ENCODE data around the gene EVPL. TPM values are rescaled to one million over a fixed set of nuclear protein-coding genes. Genes with fewer than 3 reads are reported as not detected.
A peak's percentile ranks its signal among the peaks of the same experiment; 100 is the strongest.
"Not testable (repeated sequence)": the region's sequence is repeated elsewhere in the genome, so short reads cannot be mapped to it uniquely, and the experiment has no call there.

The EVPL gene
- total RNA-seq, 2 donors from 2014 or later = 4.9 to 13.0 TPM

DNA sequence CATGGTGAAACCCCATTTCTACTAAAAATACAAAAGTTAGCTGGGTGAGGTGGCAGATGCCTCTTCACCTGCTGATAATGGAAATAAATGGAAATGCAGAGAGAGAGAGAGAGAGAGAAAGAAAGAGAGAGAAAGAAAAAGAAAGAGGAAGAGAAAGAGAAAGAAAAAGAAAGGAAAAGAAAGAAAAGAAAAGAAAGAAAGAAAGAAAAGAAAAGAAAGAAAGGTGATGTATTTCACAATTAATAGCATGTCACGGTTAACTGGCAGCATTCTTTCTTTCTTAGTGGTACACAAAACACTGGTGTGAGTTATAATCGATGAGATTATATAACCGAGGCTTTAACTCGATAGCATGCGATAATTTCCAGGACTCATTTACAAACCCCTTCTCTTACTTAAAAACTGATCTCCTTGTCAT, 51.3 kb downstream of the EVPL start:
- Histone ChIP-seq H3K4me1 (peaks cover 76% of the 10 kb centered on the region), H3K4me3 (no peak overlapping the region), H3K27me3 (no peaks in the 10 kb centered on the region), H3K36me3 (replicated peaks in 1 of 2; ENCODE audit: insufficient read depth in 1 of 2, low read depth in 2 of 2) (peaks cover 0 to 2% of the 10 kb centered on the region in 2 donors), H3K9me3 (no peaks in the 10 kb centered on the region), H3K27ac (peak overlapping the region; percentile 27 to 97 (median 64))
- WGBS, 2 donors = 8 to 18% methylated on average over 5 of the region's 5 CpGs
- DNase-seq (no peak), ATAC-seq (no peak)
- intact Hi-C loops (cut with DNase I) = no loop called here
- TF ChIP-seq, protein P1, sequence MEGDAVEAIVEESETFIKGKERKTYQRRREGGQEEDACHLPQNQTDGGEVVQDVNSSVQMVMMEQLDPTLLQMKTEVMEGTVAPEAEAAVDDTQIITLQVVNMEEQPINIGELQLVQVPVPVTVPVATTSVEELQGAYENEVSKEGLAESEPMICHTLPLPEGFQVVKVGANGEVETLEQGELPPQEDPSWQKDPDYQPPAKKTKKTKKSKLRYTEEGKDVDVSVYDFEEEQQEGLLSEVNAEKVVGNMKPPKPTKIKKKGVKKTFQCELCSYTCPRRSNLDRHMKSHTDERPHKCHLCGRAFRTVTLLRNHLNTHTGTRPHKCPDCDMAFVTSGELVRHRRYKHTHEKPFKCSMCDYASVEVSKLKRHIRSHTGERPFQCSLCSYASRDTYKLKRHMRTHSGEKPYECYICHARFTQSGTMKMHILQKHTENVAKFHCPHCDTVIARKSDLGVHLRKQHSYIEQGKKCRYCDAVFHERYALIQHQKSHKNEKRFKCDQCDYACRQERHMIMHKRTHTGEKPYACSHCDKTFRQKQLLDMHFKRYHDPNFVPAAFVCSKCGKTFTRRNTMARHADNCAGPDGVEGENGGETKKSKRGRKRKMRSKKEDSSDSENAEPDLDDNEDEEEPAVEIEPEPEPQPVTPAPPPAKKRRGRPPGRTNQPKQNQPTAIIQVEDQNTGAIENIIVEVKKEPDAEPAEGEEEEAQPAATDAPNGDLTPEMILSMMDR (IDR thresholded peaks at IDR 0.05) = no peak

DNA sequence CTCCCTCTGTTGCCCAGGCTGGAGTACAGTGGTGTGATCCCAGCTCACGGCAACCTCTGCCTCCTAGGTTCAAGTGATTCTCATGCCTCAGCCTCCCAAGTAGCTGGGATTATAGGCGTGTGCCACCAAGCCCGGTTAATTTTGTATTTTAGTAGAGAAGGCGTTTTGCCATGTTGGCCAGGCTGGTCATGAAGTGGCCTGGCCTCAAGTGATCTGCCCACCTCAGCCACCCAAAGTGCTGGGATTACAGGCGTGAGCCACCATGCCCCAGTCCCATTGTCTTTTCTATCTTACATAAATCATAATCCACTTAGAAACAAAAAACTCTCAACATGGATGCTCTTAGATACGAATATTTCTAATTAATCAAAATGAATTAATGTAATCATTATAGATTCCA, 51.9 kb downstream of the EVPL start:
- peaks cover 76% of the 10 kb centered on the region for H3K4me1 ChIP-seq
- peak overlapping the region in 3 of 4 donors; percentile 62 to 97 (median 67) for H3K27ac ChIP-seq
- 90 to 92% methylated on average over 6 of the region's 6 CpGs for WGBS, 2 donors
- DNase-seq; intact Hi-C loops (cut with DNase I); H3K4me3 ChIP-seq; H3K27me3 ChIP-seq; H3K36me3 ChIP-seq (replicated peaks in 1 of 2; ENCODE audit: insufficient read depth in 1 of 2, low read depth in 2 of 2); ATAC-seq; H3K9me3 ChIP-seq: not testable (repeated sequence)

DNA sequence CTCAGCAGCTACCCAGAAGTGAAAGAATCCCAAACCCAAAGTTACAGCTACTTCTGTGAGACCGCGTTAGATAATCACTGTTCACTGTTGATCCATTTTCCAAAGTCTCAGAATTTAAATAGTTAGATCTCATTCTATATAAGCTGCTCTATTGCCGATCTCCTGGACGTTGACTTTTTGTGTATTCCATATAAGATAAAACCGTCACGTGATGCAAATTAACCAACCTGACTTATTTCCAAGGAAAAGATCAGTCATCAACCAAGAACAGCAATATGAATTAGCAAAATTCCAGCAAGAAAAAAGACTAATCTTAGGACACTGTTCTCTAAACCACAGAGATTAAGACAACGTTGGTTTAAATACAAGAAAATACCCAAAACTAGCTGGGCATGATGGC, 56.5 kb downstream of the EVPL start:
- intact Hi-C loops (cut with DNase I) = no loop called here
- Histone ChIP-seq H3K4me3 (no peak overlapping the region), H3K27ac (peak overlapping the region in 3 of 4 donors; percentile 19 to 72 (median 22)), H3K36me3 (replicated peaks in 1 of 2; ENCODE audit: insufficient read depth in 1 of 2, low read depth in 2 of 2) (peaks cover 0 to 2% of the 10 kb centered on the region in 2 donors), H3K4me1 (peaks cover 61% of the 10 kb centered on the region), H3K27me3 (no peaks in the 10 kb centered on the region), H3K9me3 (no peaks in the 10 kb centered on the region)
- DNase-seq = no peak
- WGBS, 2 donors = 43 to 71% methylated on average over 7 of the region's 7 CpGs
- TF ChIP-seq, protein P1 (IDR thresholded peaks at IDR 0.05) = no peak
- TF ChIP-seq POLR2A (IDR thresholded peaks at IDR 0.05) = no peak
- ATAC-seq = no peak

DNA sequence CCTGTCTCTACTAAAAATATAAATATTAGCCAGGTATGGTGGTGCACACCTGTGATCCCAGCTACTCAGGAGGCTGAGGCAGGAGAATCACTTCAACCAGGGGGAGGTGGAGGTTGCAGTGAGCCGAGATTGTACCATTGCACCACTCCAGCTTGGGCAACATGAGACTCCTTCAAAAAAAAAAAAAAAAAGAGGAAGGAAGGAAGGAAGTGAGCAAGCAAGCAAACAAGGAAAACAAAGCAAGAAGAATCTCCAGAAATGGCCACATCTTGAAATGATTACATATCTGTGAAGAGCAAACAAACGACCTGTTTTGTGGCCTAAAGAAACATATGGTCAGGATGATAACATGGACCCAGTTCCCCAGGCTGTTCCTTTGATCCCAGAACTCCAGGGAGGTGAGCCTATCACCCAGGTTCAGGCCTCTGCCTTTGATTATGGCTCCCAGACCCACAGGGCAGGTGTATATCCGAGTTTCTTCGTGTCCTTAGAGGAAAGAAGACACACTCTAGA, 57.0 kb downstream of the EVPL start:
- no peak for ATAC-seq
- no peaks in the 10 kb centered on the region for H3K9me3 ChIP-seq
- intact Hi-C loops (cut with DNase I) = no loop called here
- 41 to 63% methylated on average over 4 of the region's 4 CpGs for WGBS, 2 donors
- peak in 1 of 4 donors; percentile 20 for DNase-seq
- peaks cover 0 to 2% of the 10 kb centered on the region in 2 donors for H3K36me3 ChIP-seq (replicated peaks in 1 of 2; ENCODE audit: insufficient read depth in 1 of 2, low read depth in 2 of 2)
- peak overlapping the region in 3 of 4 donors; percentile 19 to 72 (median 22) for H3K27ac ChIP-seq
- no peak for TF ChIP-seq POLR2A (IDR thresholded peaks at IDR 0.05)
- TF ChIP-seq, protein P1 (IDR thresholded peaks at IDR 0.05) = no peak
- H3K4me1 ChIP-seq = peaks cover 55% of the 10 kb centered on the region
- no peaks in the 10 kb centered on the region for H3K27me3 ChIP-seq
- H3K4me3 ChIP-seq = no peak overlapping the region

DNA sequence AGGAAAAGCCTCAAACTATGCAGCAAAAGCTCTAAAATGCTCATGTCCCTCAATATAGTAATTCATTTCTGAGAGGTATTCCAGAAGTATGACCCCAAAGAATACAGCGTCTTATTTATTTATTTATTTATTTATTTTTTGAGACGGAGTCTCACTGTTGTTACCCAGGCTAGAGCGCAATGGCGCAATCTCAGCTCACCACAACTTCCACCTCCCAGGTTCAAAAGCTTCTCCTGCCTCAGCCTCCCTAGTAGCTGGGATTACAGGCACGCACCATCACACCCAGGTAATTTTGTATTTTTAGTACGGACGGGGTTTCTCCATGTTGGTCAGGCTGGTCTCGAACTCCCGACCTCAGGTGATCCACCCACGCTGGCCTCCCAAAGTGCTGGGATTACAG, 58.1 kb downstream of the EVPL start:
- DNase-seq; H3K36me3 ChIP-seq (replicated peaks in 1 of 2; ENCODE audit: insufficient read depth in 1 of 2, low read depth in 2 of 2); intact Hi-C loops (cut with DNase I): not testable (repeated sequence)

DNA sequence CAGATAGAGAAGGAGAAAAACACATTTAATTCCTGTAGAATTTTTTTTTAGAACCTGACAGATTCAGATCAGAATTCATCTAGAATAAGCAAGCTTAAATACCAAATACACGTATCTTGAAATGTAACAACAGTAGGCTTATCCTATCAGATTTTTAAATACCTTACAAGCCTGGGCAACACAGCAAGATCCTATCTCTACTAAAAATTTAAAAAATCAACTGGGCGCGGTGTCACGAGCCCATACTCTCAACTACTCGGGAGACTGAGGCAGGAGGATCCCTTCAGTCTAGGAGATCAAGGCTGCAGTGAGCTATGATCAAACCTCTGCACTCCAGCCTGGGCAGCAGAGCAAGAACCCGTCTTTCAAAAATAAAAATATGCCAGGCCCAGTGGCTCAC, 61.6 kb downstream of the EVPL start:
- no peaks in the 10 kb centered on the region for H3K27me3 ChIP-seq
- intact Hi-C loops (cut with DNase I) = no loop called here
- H3K4me3 ChIP-seq = no peak overlapping the region
- H3K9me3 ChIP-seq = no peaks in the 10 kb centered on the region
- peaks cover 21% of the 10 kb centered on the region for H3K4me1 ChIP-seq
- H3K27ac ChIP-seq = no peak overlapping the region
- H3K36me3 ChIP-seq (replicated peaks in 1 of 2; ENCODE audit: insufficient read depth in 1 of 2, low read depth in 2 of 2) = no peaks in the 10 kb centered on the region
- ATAC-seq = no peak
- WGBS, 2 donors = 85 to 89% methylated on average over 6 of the region's 6 CpGs
- no peak for DNase-seq
- no peak for TF ChIP-seq POLR2A (IDR thresholded peaks at IDR 0.05)
- TF ChIP-seq, protein P1 (IDR thresholded peaks at IDR 0.05) = no peak

More for the DNA sequence above, 58.1 kb downstream of the EVPL start:
- H3K4me3 ChIP-seq, H3K27me3 ChIP-seq, ATAC-seq, H3K9me3 ChIP-seq: not testable (repeated sequence)
- H3K4me1 ChIP-seq = peaks cover 47% of the 10 kb centered on the region
- 84 to 97% methylated on average over 8 to 10 of the region's 10 CpGs for WGBS, 2 donors
- H3K27ac ChIP-seq = peak overlapping the region in 1 of 4 donors; percentile 72
